K562 (cell line): ENCODE results near the gene CHD3. TPM values are rescaled to one million over a fixed set of nuclear protein-coding genes. Genes with fewer than 3 reads are reported as not detected.
A peak's percentile ranks its signal among the peaks of the same experiment; 100 is the strongest.

Experiments used
- ARID1B ChIP-seq: fragments of 450-650 bp; IDR thresholded peaks from 2 replicates; pipeline ENCODE4 v1.6.1; 2016; ENCODE audit warnings: antibody characterized with exemption, mild to moderate bottlenecking, inconsistent platforms
- BRF2 ChIP-seq: IDR thresholded peaks from 3 replicates; pipeline ENCODE4 v1.6.1; 2011; ENCODE audit warnings: borderline replicate concordance, mild to moderate bottlenecking; ENCODE audit not compliant: insufficient read length, insufficient read depth
- CBX3 ChIP-seq, 2 experiments: IDR thresholded peaks; 1 replicate in 1 of 2; 2 replicates in 1 of 2; pipeline ENCODE4 v1.6.1; 2012; ENCODE audit warnings: inconsistent platforms in 2 of 2, low read length in 2 of 2, borderline replicate concordance in 1 of 2, control low read depth in 1 of 2
- ETV1 ChIP-seq: fragments of 450-650 bp; conservative IDR thresholded peaks from 2 replicates; pipeline ENCODE4 v1.6.1; 2016; ENCODE audit warnings: missing genetic modification characterization, control low read depth, low read depth, missing compliant biosample characterization
- GABPB2 ChIP-seq: fragments of 250-450 bp; sonication (Bioruptor Pico); conservative IDR thresholded peaks from 2 replicates; pipeline ENCODE4 v1.5.1; 2021; ENCODE audit warnings: mild to moderate bottlenecking
- GTF2E2 ChIP-seq: fragments of 200-800 bp; sonication (Bioruptor generic); IDR thresholded peaks from 2 replicates; pipeline ENCODE4 v1.6.1; 2016; ENCODE audit warnings: missing genetic modification characterization, missing compliant biosample characterization
- HOXB6 ChIP-seq: fragments of 250-450 bp; sonication (Bioruptor Pico); IDR thresholded peaks from 2 replicates; pipeline ENCODE4 v1.5.1; 2022; ENCODE audit warnings: mild to moderate bottlenecking, borderline replicate concordance
- IRF2 ChIP-seq: sonication (generic); formaldehyde crosslinking; IDR thresholded peaks from 2 replicates; pipeline ENCODE4 v1.8.1; 2022; ENCODE audit warnings: mild to moderate bottlenecking, missing genetic modification reagents
- MTA3 ChIP-seq: fragments of 450-650 bp; formaldehyde crosslinking; IDR thresholded peaks from 2 replicates; pipeline ENCODE4 v1.6.1; 2017; ENCODE audit warnings: mild to moderate bottlenecking, borderline replicate concordance
- PBX2 ChIP-seq, 2 experiments: IDR thresholded peaks in 1 of 2; conservative IDR thresholded peaks in 1 of 2; 2 replicates each; pipeline ENCODE4 v1.6.1; 2016; ENCODE audit warnings: low read depth in 2 of 2, mild to moderate bottlenecking in 1 of 2, missing compliant biosample characterization in 1 of 2, missing genetic modification characterization in 1 of 2, moderate library complexity in 1 of 2
- PHB ChIP-seq: fragments of 250-450 bp; sonication (Bioruptor Pico); IDR thresholded peaks from 2 replicates; pipeline ENCODE4 v1.5.0; 2021
- PRPF4 ChIP-seq: fragments of 200-400 bp; formaldehyde crosslinking; IDR thresholded peaks from one replicate; pipeline ENCODE4 v1.6.1; 2017; ENCODE audit warnings: low read length, low read depth, mild to moderate bottlenecking; ENCODE audit not compliant: insufficient read depth, poor library complexity, severe bottlenecking
- RBM34 ChIP-seq: fragments of 200-400 bp; formaldehyde crosslinking; IDR thresholded peaks from 2 replicates; pipeline ENCODE4 v1.6.1; 2018; ENCODE audit warnings: low read length, borderline replicate concordance; ENCODE audit not compliant: insufficient read depth
- SLC30A9 ChIP-seq: fragments of 250-450 bp; sonication (Bioruptor Pico); IDR thresholded peaks from 2 replicates; pipeline ENCODE4 v1.8.0; 2022; ENCODE audit warnings: mild to moderate bottlenecking, moderate library complexity
- UBTF ChIP-seq, 2 experiments: IDR thresholded peaks; 2 replicates each; pipeline ENCODE4 v1.6.1; 2012; ENCODE audit warnings: improper control_type of control experiment in 2 of 2, low read depth in 2 of 2, low read length in 2 of 2, borderline replicate concordance in 1 of 2
- ZBTB34 ChIP-seq: fragments of 250-450 bp; sonication (Bioruptor Pico); IDR thresholded peaks from 2 replicates; pipeline ENCODE4 v1.8.0; 2021; ENCODE audit warnings: mild to moderate bottlenecking, moderate library complexity
- ZNF232 ChIP-seq: sonication (generic); formaldehyde crosslinking; IDR thresholded peaks from 2 replicates; pipeline ENCODE4 v1.8.0; 2022; ENCODE audit warnings: mild to moderate bottlenecking, missing genetic modification reagents
- ZZZ3 ChIP-seq: fragments of 450-650 bp; IDR thresholded peaks from 2 replicates; pipeline ENCODE4 v1.6.1; 2016; ENCODE audit warnings: antibody characterized with exemption, mild to moderate bottlenecking, moderate library complexity
- polyA plus RNA-seq, 8 experiments: library from polyadenylated mRNA; depleted of rRNA in 4 of 8; stranded (reverse) in 5 of 8; unstranded in 3 of 8; fragments of >200 nt; fragmentation: Nextera tagmentation in 2 of 8; fragmentation: Illumina TruSeq in 1 of 8; extraction: Ambion mirVana in 2 of 8; extraction: Trizol in 1 of 8; gene quantifications; 2 replicates each; pipeline versions ENCODE4 v1.2.1 to v1.2.3, GENCODE V29; 2011 to 2014; ENCODE audit warnings: inconsistent platforms in 1 of 8, missing spikeins in 1 of 8
- total RNA-seq, 7 experiments: library from RNA; depleted of rRNA in 6 of 7; stranded (reverse); fragments of >200 nt in 6 of 7; fragmentation: Illumina TruSeq in 2 of 7; extraction: Trizol in 2 of 7; gene quantifications; 2 replicates each; pipeline versions ENCODE4 v1.2.1 to v1.2.3, GENCODE V29; 2011 to 2021; ENCODE audit warnings: low replicate concordance in 1 of 7

CHD3 gene
- total and polyA plus RNA-seq, 9 of the 15 experiments (the other 6 are each of a cell fraction or from before 2014, with no cell fraction given), result 0.39 to 38.2 (median 21.2) TPM

GRCh38 chr17:7931709-7932482 lies 43.3 kb downstream of the CHD3 start, which contains the start of the genes CNTROB and TRAPPC1 (continued):
- no peak for TF ChIP-seq UBTF (IDR thresholded peaks at IDR 0.05; ENCODE audit: borderline replicate concordance in 1 of 2, low read depth in 2 of 2, low read length in 2 of 2)
- TF ChIP-seq BRF2, result no peak
- TF ChIP-seq PHB, result no peak
- peak; percentile 54; the same call in 1 of the 2 replicates for TF ChIP-seq ETV1 (tag)
- no peak for TF ChIP-seq RBM34
- no peak for TF ChIP-seq ZBTB34 (CRISPR knock-in tag)
- no peak for TF ChIP-seq CBX3 (IDR thresholded peaks at IDR 0.05; ENCODE audit: borderline replicate concordance in 1 of 2, low read length in 2 of 2)
- TF ChIP-seq PBX2 (CRISPR knock-in tag; IDR thresholded peaks at IDR 0.05; ENCODE audit: low read depth), result no peak
- TF ChIP-seq PBX2 (tag; conservative IDR thresholded peaks at IDR 0.05; ENCODE audit: low read depth), result peak; percentile 70
- no peak for TF ChIP-seq IRF2 (CRISPR knock-in tag)
- TF ChIP-seq ZNF232 (CRISPR knock-in tag), result no peak
- no peak for TF ChIP-seq PRPF4
- peak; percentile 57 for TF ChIP-seq ARID1B
- TF ChIP-seq GTF2E2 (tag), result no peak
- no peak for TF ChIP-seq GABPB2 (CRISPR knock-in tag)
- TF ChIP-seq MTA3, result no peak; the same call in 1 of the 2 replicates
- TF ChIP-seq ZZZ3, result no peak
- no peak for TF ChIP-seq HOXB6 (CRISPR knock-in tag)
- no peak for TF ChIP-seq SLC30A9 (CRISPR knock-in tag)
